ENCODE results near the gene EXOC4.

EXOC4 gene

GRCh38 chr7:133839121-133839520 is 586.2 kb downstream of the EXOC4 start:
- H3K36me3 ChIP-seq (ENCODE audit: low read depth): no peaks in the 10 kb centered on the region
- H3K4me1 ChIP-seq (ENCODE audit: insufficient read depth, poor library complexity, severe bottlenecking): no peaks in the 10 kb centered on the region
- no peak for TF ChIP-seq CTCF (IDR thresholded peaks at IDR 0.05; ENCODE audit: poor library complexity, severe bottlenecking)
- H3K4me3 ChIP-seq (ENCODE audit: severe bottlenecking): no peak overlapping the region
- DNase-seq (ENCODE audit: low spot score) (no peak), ATAC-seq (ENCODE audit: low read depth) (no peak)
- no peaks in the 10 kb centered on the region for H3K9me3 ChIP-seq (ENCODE audit: severe bottlenecking)
- no peak overlapping the region for H3K27ac ChIP-seq (ENCODE audit: poor library complexity, severe bottlenecking)
- no peaks in the 10 kb centered on the region for H3K27me3 ChIP-seq (ENCODE audit: insufficient read depth, poor library complexity, severe bottlenecking)

GRCh38 chr7:133843341-133843740 is 590.5 kb downstream of the EXOC4 start:
- ATAC-seq (ENCODE audit: low read depth): no peak
- no peaks in the 10 kb centered on the region for H3K9me3 ChIP-seq (ENCODE audit: severe bottlenecking)
- H3K27ac ChIP-seq (ENCODE audit: poor library complexity, severe bottlenecking): no peak overlapping the region
- no peaks in the 10 kb centered on the region for H3K27me3 ChIP-seq (ENCODE audit: insufficient read depth, poor library complexity, severe bottlenecking)
- H3K4me3 ChIP-seq (ENCODE audit: severe bottlenecking): no peak overlapping the region
- no peaks in the 10 kb centered on the region for H3K36me3 ChIP-seq (ENCODE audit: low read depth)
- DNase-seq (ENCODE audit: low spot score): no peak
- no peak for TF ChIP-seq CTCF (IDR thresholded peaks at IDR 0.05; ENCODE audit: poor library complexity, severe bottlenecking)
- no peaks in the 10 kb centered on the region for H3K4me1 ChIP-seq (ENCODE audit: insufficient read depth, poor library complexity, severe bottlenecking)

- H3K27ac ChIP-seq (ENCODE audit: poor library complexity, severe bottlenecking): no peak overlapping the region
- H3K4me1 ChIP-seq (ENCODE audit: insufficient read depth, poor library complexity, severe bottlenecking): no peaks in the 10 kb centered on the region
- H3K4me3 ChIP-seq (ENCODE audit: severe bottlenecking): no peak overlapping the region
- no peak for DNase-seq (ENCODE audit: low spot score)
- no peaks in the 10 kb centered on the region for H3K36me3 ChIP-seq (ENCODE audit: low read depth)
- TF ChIP-seq CTCF (IDR thresholded peaks at IDR 0.05; ENCODE audit: poor library complexity, severe bottlenecking): no peak
- H3K27me3 ChIP-seq (ENCODE audit: insufficient read depth, poor library complexity, severe bottlenecking): no peaks in the 10 kb centered on the region
- ATAC-seq (ENCODE audit: low read depth): no peak
- no peaks in the 10 kb centered on the region for H3K9me3 ChIP-seq (ENCODE audit: severe bottlenecking)
Observed at GRCh38 chr7:133845005-133845404, 592.1 kb downstream of the EXOC4 start.

- DNase-seq (ENCODE audit: low spot score): no peak
- no peaks in the 10 kb centered on the region for H3K27me3 ChIP-seq (ENCODE audit: insufficient read depth, poor library complexity, severe bottlenecking)
- TF ChIP-seq CTCF (IDR thresholded peaks at IDR 0.05; ENCODE audit: poor library complexity, severe bottlenecking): no peak
- no peak for ATAC-seq (ENCODE audit: low read depth)
- H3K4me3 ChIP-seq (ENCODE audit: severe bottlenecking): no peak overlapping the region
- H3K9me3 ChIP-seq (ENCODE audit: severe bottlenecking): no peaks in the 10 kb centered on the region
- H3K36me3 ChIP-seq (ENCODE audit: low read depth): no peaks in the 10 kb centered on the region
- H3K4me1 ChIP-seq (ENCODE audit: insufficient read depth, poor library complexity, severe bottlenecking): no peaks in the 10 kb centered on the region
- H3K27ac ChIP-seq (ENCODE audit: poor library complexity, severe bottlenecking): no peak overlapping the region
Observed at GRCh38 chr7:133846203-133846945, 593.5 kb downstream of the EXOC4 start.

Measured in RWPE2 (cell line).